H1 (cell line): ENCODE data around the gene ALDH1A2.

ENCODE experiments used
- ATF2 ChIP-seq: IDR thresholded peaks from 2 replicates; pipeline ENCODE4 v1.6.1; 2012; ENCODE audit warnings: low read length, inconsistent platforms
- CREB1 ChIP-seq: IDR thresholded peaks from 2 replicates; pipeline ENCODE4 v1.6.1; 2012; ENCODE audit warnings: inconsistent platforms
- CTCF ChIP-seq, 3 experiments: IDR thresholded peaks; 1 replicate in 2 of 3; 2 replicates in 1 of 3; pipeline versions ENCODE4 v1.5.1 to v1.6.1; 2011; ENCODE audit warnings: low read length in 3 of 3, mild to moderate bottlenecking in 3 of 3, inconsistent platforms in 2 of 3, low read depth in 1 of 3, moderate library complexity in 1 of 3; ENCODE audit not compliant: insufficient read depth in 1 of 3; ENCODE audit errors: control extremely low read depth in 1 of 3
- EP300 ChIP-seq, 2 experiments: IDR thresholded peaks; 1 replicate in 1 of 2; 2 replicates in 1 of 2; pipeline ENCODE4 v1.6.1; 2011 to 2012; ENCODE audit warnings: low read depth in 2 of 2, low read length in 2 of 2, mild to moderate bottlenecking in 2 of 2, borderline replicate concordance in 1 of 2, inconsistent platforms in 1 of 2, moderate library complexity in 1 of 2
- FOSL1 ChIP-seq: IDR thresholded peaks from 2 replicates; pipeline ENCODE4 v1.6.1; 2011; ENCODE audit warnings: mild to moderate bottlenecking, low read depth, low read length, moderate library complexity; ENCODE audit not compliant: insufficient read depth
- GTF2F1 ChIP-seq: IDR thresholded peaks from 2 replicates; pipeline ENCODE4 v1.6.1; 2012; ENCODE audit warnings: low read depth, low read length, improper control_type of control experiment, borderline replicate concordance
- JUN ChIP-seq: IDR thresholded peaks from 2 replicates; pipeline ENCODE4 v1.6.1; 2011; ENCODE audit warnings: low read depth, mild to moderate bottlenecking, improper control_type of control experiment, low read length
- JUND ChIP-seq: IDR thresholded peaks from 2 replicates; pipeline ENCODE4 v1.6.1; 2011; ENCODE audit warnings: mild to moderate bottlenecking, improper control_type of control experiment, low read length
- POLR2A ChIP-seq, 2 experiments: IDR thresholded peaks; 1 replicate in 1 of 2; 2 replicates in 1 of 2; pipeline ENCODE4 v1.6.1; 2011; ENCODE audit warnings: low read depth in 2 of 2, low read length in 2 of 2, mild to moderate bottlenecking in 2 of 2; ENCODE audit errors: control extremely low read depth in 1 of 2
- SIX5 ChIP-seq: IDR thresholded peaks from 2 replicates; pipeline ENCODE4 v1.6.1; 2011; ENCODE audit warnings: mild to moderate bottlenecking, low read depth, low read length
- SP1 ChIP-seq: IDR thresholded peaks from 2 replicates; pipeline ENCODE4 v1.6.1; 2011; ENCODE audit warnings: low read depth, low read length
- YY1 ChIP-seq: IDR thresholded peaks from 2 replicates; pipeline ENCODE4 v1.6.1; 2011; ENCODE audit warnings: low read depth, mild to moderate bottlenecking, low read length

GRCh38 chr15:57949374-57949943 lies 116.1 kb downstream of the ALDH1A2 start:
- TF ChIP-seq CTCF (IDR thresholded peaks at IDR 0.05; ENCODE audit: control extremely low read depth in 1 of 3, insufficient read depth in 1 of 3, low read depth in 1 of 3, low read length in 3 of 3) (no peak), ATF2 (no peak), SP1 (no peak), POLR2A (IDR thresholded peaks at IDR 0.05; ENCODE audit: control extremely low read depth in 1 of 2, low read depth in 2 of 2, low read length in 2 of 2) (no peak), GTF2F1 (no peak), EP300 (IDR thresholded peaks at IDR 0.05; ENCODE audit: borderline replicate concordance in 1 of 2, low read depth in 2 of 2, low read length in 2 of 2) (no peak), JUN (no peak), CREB1 (no peak), FOSL1 (no peak), JUND (no peak), SIX5 (no peak), YY1 (no peak)
